Skeletal muscle satellite cell (primary cell): Measurements from ENCODE around the gene LRRN3. TPM values are rescaled to one million over a fixed set of nuclear protein-coding genes. Genes with fewer than 3 reads are reported as not detected.

Experiments used
- H3K27me3 ChIP-seq: 2 replicates; pipeline ENCODE4 v1.7.0; 2013; ENCODE audit warnings: low read length; ENCODE audit not compliant: control insufficient read depth, insufficient read depth
- H3K36me3 ChIP-seq: 2 replicates; pipeline ENCODE4 v1.7.0; 2013; ENCODE audit warnings: mild to moderate bottlenecking, control low read depth, low read length; ENCODE audit not compliant: insufficient read depth
- H3K4me1 ChIP-seq: 2 replicates; pipeline ENCODE4 v1.7.0; 2013; ENCODE audit warnings: low read length; ENCODE audit not compliant: control insufficient read depth, insufficient read depth
- H3K4me2 ChIP-seq: 2 replicates; pipeline ENCODE4 v1.7.0; 2013; ENCODE audit warnings: mild to moderate bottlenecking, low read length
- H3K4me3 ChIP-seq: 2 replicates; pipeline ENCODE4 v1.7.0; 2013; ENCODE audit warnings: low read length
- H3K9ac ChIP-seq: 2 replicates; pipeline ENCODE4 v1.7.0; 2013; ENCODE audit warnings: mild to moderate bottlenecking, low read depth, low read length, moderate library complexity
- H3K9me3 ChIP-seq: replicated peaks from 2 replicates; pipeline ENCODE4 v1.7.0; 2013; ENCODE audit warnings: mild to moderate bottlenecking, control low read depth, low read length
- total RNA-seq: library from RNA; depleted of rRNA; stranded (reverse); fragments of >200 nt; gene quantifications from 2 replicates; pipeline ENCODE4 v1.2.3, GENCODE V29; 2012; rRNA removed

LRRN3 gene
- 0.66 TPM in 1 of 2 replicates, not detected in the other for total RNA-seq

DNA sequence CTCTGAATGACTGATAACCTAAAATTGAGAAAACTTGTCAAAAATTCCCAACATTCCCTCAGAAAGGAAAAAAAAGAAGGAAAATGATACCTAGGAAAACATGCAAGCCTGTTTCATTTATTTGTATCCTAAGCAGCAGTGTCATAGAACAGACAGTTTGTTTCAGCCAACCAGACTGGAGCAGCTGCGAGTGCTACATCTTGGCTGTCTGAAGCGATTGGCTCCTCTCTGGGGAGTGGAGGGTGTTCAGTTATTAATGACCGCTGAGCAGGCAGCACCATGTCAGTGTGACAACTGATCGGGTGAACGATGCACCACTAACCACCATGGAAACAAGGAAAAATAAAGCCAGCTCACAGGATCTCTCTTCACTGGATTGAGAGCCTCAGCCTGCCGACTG is at the start of gene LRRN3:
LRRN3 (plus strand) TSS at position 282 of the 400 bp plus-strand sequence. CDS start 31,646 bp downstream, outside the sequence.
- no peaks in the 10 kb centered on the region for H3K9me3 ChIP-seq
- H3K4me1 ChIP-seq = no peaks in the 10 kb centered on the region
- no peak within 1 kb of the TSS for H3K4me3 ChIP-seq
- no peaks in the 10 kb centered on the region for H3K27me3 ChIP-seq
- H3K9ac ChIP-seq = no peak within 1 kb of the TSS
- H3K4me2 ChIP-seq = peak within 1 kb of the TSS; percentile 43
- H3K36me3 ChIP-seq = no peaks in the 10 kb centered on the region

- H3K27me3 ChIP-seq = no peaks in the 10 kb centered on the region
- no peak overlapping the region for H3K9ac ChIP-seq
- no peaks in the 10 kb centered on the region for H3K9me3 ChIP-seq
- H3K36me3 ChIP-seq = no peaks in the 10 kb centered on the region
- H3K4me1 ChIP-seq = no peaks in the 10 kb centered on the region
- no peak overlapping the region for H3K4me3 ChIP-seq
- no peak overlapping the region for H3K4me2 ChIP-seq
Observed at GRCh38 chr7:111041577-111041976, 49.4 kb upstream of the LRRN3 start.

- Histone ChIP-seq H3K9ac (no peak overlapping the region), H3K4me1 (no peaks in the 10 kb centered on the region)
Observed at GRCh38 chr7:111042842-111043241, 48.1 kb upstream of the LRRN3 start.

GRCh38 chr7:111043561-111043960 is 47.4 kb upstream of the LRRN3 start:
- Histone ChIP-seq H3K36me3 (no peaks in the 10 kb centered on the region), H3K4me2 (no peak overlapping the region), H3K9ac (no peak overlapping the region), H3K27me3 (no peaks in the 10 kb centered on the region), H3K4me1 (no peaks in the 10 kb centered on the region), H3K4me3 (no peak overlapping the region), H3K9me3 (no peaks in the 10 kb centered on the region)

More at GRCh38 chr7:111042842-111043241, 48.1 kb upstream of the LRRN3 start:
- Histone ChIP-seq H3K9me3 (no peaks in the 10 kb centered on the region), H3K4me2 (no peak overlapping the region), H3K27me3 (no peaks in the 10 kb centered on the region), H3K4me3 (no peak overlapping the region), H3K36me3 (no peaks in the 10 kb centered on the region)

DNA sequence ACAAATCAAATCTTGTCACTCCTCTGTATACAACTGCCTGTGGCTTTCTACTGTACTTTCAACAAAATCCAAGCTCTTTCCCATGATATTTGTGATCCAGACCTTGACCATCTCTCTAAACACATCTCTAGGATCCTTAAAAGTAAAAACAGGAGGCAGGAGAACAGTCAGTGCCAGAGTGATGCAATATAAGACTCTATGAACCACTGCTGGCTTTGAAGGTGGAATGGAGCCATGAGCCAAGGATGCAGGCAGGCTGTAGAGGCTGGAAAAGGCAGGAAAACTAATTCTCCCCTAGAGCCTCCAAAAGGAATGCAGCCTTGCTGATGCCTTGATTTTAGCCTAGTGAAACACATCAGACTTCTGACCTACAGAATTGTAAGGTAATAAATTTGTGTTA is 45.5 kb upstream of the LRRN3 start:
- H3K4me1 ChIP-seq = no peaks in the 10 kb centered on the region
- no peaks in the 10 kb centered on the region for H3K27me3 ChIP-seq
- no peaks in the 10 kb centered on the region for H3K36me3 ChIP-seq
- no peak overlapping the region for H3K4me2 ChIP-seq
- no peak overlapping the region for H3K4me3 ChIP-seq
- H3K9ac ChIP-seq = no peak overlapping the region
- no peaks in the 10 kb centered on the region for H3K9me3 ChIP-seq

DNA sequence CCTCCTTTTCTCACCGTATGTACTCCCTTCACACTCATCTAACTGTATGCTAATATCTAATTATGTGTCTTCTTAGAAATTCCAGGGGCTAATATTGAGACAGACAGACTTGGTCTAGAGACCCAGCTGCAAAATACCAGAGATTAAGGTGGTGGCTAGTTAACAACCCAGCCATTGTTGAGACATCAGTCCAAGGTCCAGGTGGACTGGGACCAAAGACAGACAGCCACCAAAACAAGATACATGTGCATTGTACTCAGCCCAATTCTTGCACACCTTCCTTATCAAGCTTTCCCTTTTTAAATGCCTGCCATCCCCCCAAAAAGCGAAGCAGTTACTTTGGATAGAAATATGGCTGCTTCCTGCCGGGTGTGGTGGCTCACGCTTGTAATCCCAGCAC is 43.3 kb upstream of the LRRN3 start:
- Histone ChIP-seq H3K4me3 (no peak overlapping the region), H3K4me1 (no peaks in the 10 kb centered on the region), H3K9ac (no peak overlapping the region), H3K36me3 (no peaks in the 10 kb centered on the region), H3K9me3 (no peaks in the 10 kb centered on the region), H3K4me2 (no peak overlapping the region), H3K27me3 (no peaks in the 10 kb centered on the region)

DNA sequence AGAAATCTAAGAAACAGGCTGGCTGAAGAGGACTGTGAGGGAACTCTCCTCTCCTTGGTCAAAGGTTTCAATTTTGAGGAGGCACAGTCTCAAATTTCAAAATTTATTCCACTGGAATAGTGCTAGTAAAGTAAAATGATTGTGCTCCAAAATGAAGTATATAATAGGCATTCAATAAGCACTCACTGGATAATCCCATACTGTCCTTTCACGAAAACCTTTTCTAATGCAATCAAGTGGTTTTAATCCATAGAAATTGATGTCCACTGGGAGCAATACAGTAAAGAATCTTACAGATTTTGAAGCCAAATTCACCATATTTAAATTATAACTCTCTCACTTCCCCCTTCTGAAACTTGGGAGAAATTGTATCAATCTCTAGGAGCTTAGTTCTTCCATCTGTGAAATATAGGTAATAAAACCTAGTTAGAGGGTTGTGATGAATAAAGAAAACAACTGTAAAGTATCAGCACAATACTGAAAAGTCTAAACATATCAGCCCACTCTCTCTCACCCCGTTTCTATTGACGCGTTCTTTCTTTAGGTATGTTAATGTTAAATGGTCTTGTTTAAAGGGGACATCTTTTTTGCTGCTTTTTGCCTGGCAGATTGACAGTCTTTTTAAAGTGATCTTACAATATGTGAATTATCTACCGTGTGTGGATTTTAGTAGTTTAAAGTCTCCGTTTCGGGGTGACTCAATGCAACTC is 40.8 kb upstream of the LRRN3 start:
- Histone ChIP-seq H3K36me3 (no peaks in the 10 kb centered on the region), H3K9ac (no peak overlapping the region), H3K4me2 (no peak overlapping the region), H3K27me3 (no peaks in the 10 kb centered on the region), H3K4me1 (no peaks in the 10 kb centered on the region), H3K9me3 (no peaks in the 10 kb centered on the region), H3K4me3 (no peak overlapping the region)

GRCh38 chr7:111050875-111051416 is 40.0 kb upstream of the LRRN3 start:
- Histone ChIP-seq H3K9me3 (no peaks in the 10 kb centered on the region), H3K4me3 (no peak overlapping the region)

DNA sequence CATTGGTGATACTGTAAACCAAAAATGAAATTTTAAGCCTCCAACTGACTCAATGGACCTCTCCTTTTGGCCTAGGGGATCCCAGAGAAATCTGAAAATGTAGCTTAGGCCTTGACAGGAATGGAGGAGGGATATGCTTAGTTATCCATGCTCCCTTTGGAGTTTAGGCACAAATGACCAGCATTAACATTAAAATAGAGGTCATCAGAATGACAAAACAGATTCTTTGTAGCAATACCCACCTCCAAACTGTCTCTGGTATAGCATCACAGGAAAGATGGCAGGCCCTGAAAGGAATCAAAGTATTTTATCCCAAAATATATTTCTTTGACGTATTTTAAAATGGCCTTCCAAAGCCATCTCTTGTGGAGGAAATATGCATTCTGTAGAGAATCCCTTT is 39.1 kb upstream of the LRRN3 start:
- no peaks in the 10 kb centered on the region for H3K27me3 ChIP-seq
- H3K4me1 ChIP-seq = no peaks in the 10 kb centered on the region
- no peaks in the 10 kb centered on the region for H3K9me3 ChIP-seq
- no peak overlapping the region for H3K4me3 ChIP-seq
- H3K4me2 ChIP-seq = no peak overlapping the region
- H3K36me3 ChIP-seq = no peaks in the 10 kb centered on the region
- no peak overlapping the region for H3K9ac ChIP-seq

More at GRCh38 chr7:111050875-111051416, 40.0 kb upstream of the LRRN3 start:
- no peaks in the 10 kb centered on the region for H3K36me3 ChIP-seq
- no peak overlapping the region for H3K9ac ChIP-seq
- no peak overlapping the region for H3K4me2 ChIP-seq
- H3K27me3 ChIP-seq = no peaks in the 10 kb centered on the region
- no peaks in the 10 kb centered on the region for H3K4me1 ChIP-seq

- H3K9me3 ChIP-seq = no peaks in the 10 kb centered on the region
- no peak overlapping the region for H3K4me2 ChIP-seq
- no peaks in the 10 kb centered on the region for H3K27me3 ChIP-seq
- H3K4me1 ChIP-seq = no peaks in the 10 kb centered on the region
- H3K9ac ChIP-seq = no peak overlapping the region
- no peaks in the 10 kb centered on the region for H3K36me3 ChIP-seq
- no peak overlapping the region for H3K4me3 ChIP-seq
Observed at GRCh38 chr7:111053035-111053434, 37.9 kb upstream of the LRRN3 start.

DNA sequence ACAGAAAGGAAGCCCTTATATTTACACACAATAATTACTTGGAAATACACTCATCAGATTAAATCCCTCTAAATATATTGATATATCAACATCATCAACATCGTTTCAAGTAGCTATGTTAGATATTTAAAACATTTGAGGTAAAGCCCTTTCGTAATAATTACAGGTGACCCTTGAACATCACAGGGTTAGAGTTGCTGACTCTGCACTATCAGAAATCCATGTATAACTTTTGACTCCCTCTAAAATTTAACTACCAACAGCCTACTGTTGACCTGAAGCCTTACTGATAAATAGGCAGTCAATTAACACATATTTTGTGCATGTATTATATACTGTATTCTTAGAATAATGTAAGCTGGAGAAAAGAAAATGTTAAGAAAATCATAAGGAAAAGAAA is 34.6 kb upstream of the LRRN3 start:
- Histone ChIP-seq H3K4me2 (no peak overlapping the region), H3K36me3 (no peaks in the 10 kb centered on the region), H3K27me3 (no peaks in the 10 kb centered on the region), H3K9me3 (no peaks in the 10 kb centered on the region), H3K9ac (no peak overlapping the region), H3K4me3 (no peak overlapping the region), H3K4me1 (no peaks in the 10 kb centered on the region)

DNA sequence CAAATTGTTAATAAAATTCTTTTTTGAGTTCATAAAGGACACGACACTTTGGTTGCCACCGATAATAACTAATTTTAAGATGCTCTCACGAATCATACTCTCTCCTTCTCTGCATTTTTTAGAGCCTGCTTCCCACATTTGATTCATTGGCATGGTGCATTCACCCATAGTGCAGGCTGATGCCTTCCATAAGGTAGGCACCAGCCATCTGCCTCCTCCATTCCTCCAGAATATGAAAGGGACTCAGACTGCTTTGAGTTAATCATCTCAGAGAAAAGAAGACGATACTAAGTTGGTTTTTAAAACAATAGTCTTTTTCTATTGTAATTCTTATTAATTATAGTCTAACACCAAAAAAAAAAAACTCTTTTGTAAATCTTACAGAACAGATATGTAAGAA is 33.9 kb upstream of the LRRN3 start:
- H3K9ac ChIP-seq = no peak overlapping the region
- H3K9me3 ChIP-seq = no peaks in the 10 kb centered on the region
- H3K36me3 ChIP-seq = no peaks in the 10 kb centered on the region
- no peaks in the 10 kb centered on the region for H3K4me1 ChIP-seq
- no peak overlapping the region for H3K4me3 ChIP-seq
- H3K27me3 ChIP-seq = no peaks in the 10 kb centered on the region
- no peak overlapping the region for H3K4me2 ChIP-seq
